ENCODE results near the gene PREX1.

- no peak for TF ChIP-seq CTCF (IDR thresholded peaks at IDR 0.05; ENCODE audit: extremely low read depth in 1 of 2, insufficient read depth in 1 of 2, low read depth in 1 of 2, low read length in 2 of 2)
- no peak for TF ChIP-seq EZH2 (IDR thresholded peaks at IDR 0.05; ENCODE audit: borderline replicate concordance, low read depth, low read length, severe bottlenecking)
- no peak for TF ChIP-seq POLR2A (IDR thresholded peaks at IDR 0.05; ENCODE audit: low read depth, low read length)
- no peak for TF ChIP-seq POLR2AphosphoS5 (IDR thresholded peaks at IDR 0.05; ENCODE audit: insufficient read depth, low read depth, low read length)
Measured at GRCh38 chr20:48797850-48798747, 29.7 kb downstream of the PREX1 start.
